ENCODE results near the gene CTRB2. TPM values are rescaled to one million over a fixed set of nuclear protein-coding genes. Genes with fewer than 3 reads are reported as not detected.
"Not testable (repeated sequence)": the region's sequence is repeated elsewhere in the genome, so short reads cannot be mapped to it uniquely, and the experiment has no call there.

CTRB2 gene
- total RNA-seq, 2 experiments from 2014 or later = not detected

DNA sequence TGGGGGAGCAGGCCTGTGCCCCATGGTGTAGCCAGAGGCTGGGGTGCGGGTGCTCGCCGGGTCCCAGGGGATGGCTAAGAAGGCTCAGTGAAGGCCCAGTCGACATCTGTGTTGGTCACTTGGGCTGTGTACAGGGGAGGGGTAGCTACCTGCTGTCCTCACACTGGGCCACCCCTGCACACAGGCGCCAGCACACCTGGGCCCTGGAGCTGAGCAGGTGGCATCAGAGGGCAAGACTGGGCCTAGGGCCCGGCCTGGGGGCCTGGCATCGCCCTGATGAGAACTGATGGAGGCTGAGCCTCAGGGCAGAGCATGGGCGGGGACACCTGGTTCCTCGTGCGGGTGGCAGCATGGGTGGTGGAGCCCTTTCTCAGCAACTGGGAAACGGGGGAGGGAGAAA is 870 bp upstream of the CTRB2 start:
- BruUV-seq (replicated peaks) = no TSS peak
- no peak overlapping the region for H2AFZ ChIP-seq (ENCODE audit: low read length)
- H3K36me3 ChIP-seq (ENCODE audit: insufficient read depth, low read length) = no peaks in the 10 kb centered on the region
- H3K4me1 ChIP-seq (ENCODE audit: insufficient read depth, low read length, poor library complexity, severe bottlenecking) = no peaks in the 10 kb centered on the region
- no peaks in the 10 kb centered on the region for H3K9me2 ChIP-seq (ENCODE audit: insufficient read depth, low read length)
- no peak overlapping the region for H3K27ac ChIP-seq (ENCODE audit: low read depth, low read length, poor library complexity, severe bottlenecking)
- no peaks in the 10 kb centered on the region for H3K79me2 ChIP-seq (ENCODE audit: insufficient read depth, low read depth, low read length)
- no peaks in the 10 kb centered on the region for H4K20me1 ChIP-seq (ENCODE audit: insufficient read depth, low read length)
- CTCF ChIA-PET (ENCODE audit: unreplicated experiment) = no interaction called here
- intact Hi-C loops (cut with micrococcal nuclease; ENCODE audit: unreplicated experiment) = no loop called here
- POLR2A ChIA-PET = no interaction called here
- DNase-seq (ENCODE audit: low spot score) = no peak
- H3K9me3 ChIP-seq (ENCODE audit: low read length) = no peaks in the 10 kb centered on the region
- no peak for TF ChIP-seq EZH2phosphoT487 (IDR thresholded peaks at IDR 0.05; ENCODE audit: borderline replicate concordance, low read depth, low read length)
- no peak for TF ChIP-seq CTCF (conservative IDR thresholded peaks at IDR 0.05; ENCODE audit: low read length)
- H3K4me3 ChIP-seq (ENCODE audit: low read depth, low read length, poor library complexity, severe bottlenecking) = no peak overlapping the region
- no peak overlapping the region for H3K4me2 ChIP-seq (ENCODE audit: low read length)

- H4K20me1 ChIP-seq (ENCODE audit: insufficient read depth, low read length); H3K4me2 ChIP-seq (ENCODE audit: low read length); H3K9me3 ChIP-seq (ENCODE audit: low read length); intact Hi-C loops (cut with micrococcal nuclease; ENCODE audit: unreplicated experiment); H3K4me1 ChIP-seq (ENCODE audit: insufficient read depth, low read length, poor library complexity, severe bottlenecking); H2AFZ ChIP-seq (ENCODE audit: low read length); H3K36me3 ChIP-seq (ENCODE audit: insufficient read depth, low read length); H3K4me3 ChIP-seq (ENCODE audit: low read depth, low read length, poor library complexity, severe bottlenecking); H3K79me2 ChIP-seq (ENCODE audit: insufficient read depth, low read depth, low read length); H3K27ac ChIP-seq (ENCODE audit: low read depth, low read length, poor library complexity, severe bottlenecking); BruUV-seq (replicated peaks); H3K9me2 ChIP-seq (ENCODE audit: insufficient read depth, low read length); DNase-seq (ENCODE audit: low spot score): not testable (repeated sequence)
- CTCF ChIA-PET (ENCODE audit: unreplicated experiment) = interaction anchor here (0.6 kb wide), 1 partner anchor 543 kb away, joined by 4 read pairs; no protein-coding TSS in a partner anchor
- POLR2A ChIA-PET = interaction anchor here (0.6 kb wide), 1 partner anchor 569 kb away, joined by 3 read pairs; no protein-coding TSS in a partner anchor
Observed at GRCh38 chr16:75205961-75206748, 806 bp downstream of the CTRB2 start.

DNA sequence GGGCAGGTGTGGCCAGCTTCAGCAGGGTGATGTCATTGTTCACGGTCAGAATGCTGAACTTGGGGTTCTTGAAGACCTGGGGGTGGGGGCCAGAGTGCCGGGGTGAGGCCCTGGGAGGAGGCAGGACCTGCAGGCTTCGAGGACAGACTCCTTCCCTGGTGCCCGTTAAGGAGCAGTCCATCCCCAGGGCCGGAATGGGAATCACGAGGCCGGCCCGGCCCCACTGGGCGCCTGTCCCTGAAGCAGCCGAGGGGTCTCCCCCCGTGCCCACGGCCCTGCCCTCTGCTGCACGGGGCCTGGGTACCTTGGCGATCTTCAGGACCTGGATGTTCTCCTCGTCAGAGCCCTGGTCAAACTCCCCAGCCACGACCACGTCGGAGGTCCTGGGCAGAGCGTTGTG is 1.5 kb downstream of the CTRB2 start:
- H2AFZ ChIP-seq (ENCODE audit: low read length); DNase-seq (ENCODE audit: low spot score); H3K36me3 ChIP-seq (ENCODE audit: insufficient read depth, low read length); H3K9me3 ChIP-seq (ENCODE audit: low read length); H3K4me2 ChIP-seq (ENCODE audit: low read length); H4K20me1 ChIP-seq (ENCODE audit: insufficient read depth, low read length); H3K79me2 ChIP-seq (ENCODE audit: insufficient read depth, low read depth, low read length); POLR2A ChIA-PET; CTCF ChIA-PET (ENCODE audit: unreplicated experiment); BruUV-seq (replicated peaks); H3K4me1 ChIP-seq (ENCODE audit: insufficient read depth, low read length, poor library complexity, severe bottlenecking); H3K4me3 ChIP-seq (ENCODE audit: low read depth, low read length, poor library complexity, severe bottlenecking); H3K27ac ChIP-seq (ENCODE audit: low read depth, low read length, poor library complexity, severe bottlenecking); H3K9me2 ChIP-seq (ENCODE audit: insufficient read depth, low read length); intact Hi-C loops (cut with micrococcal nuclease; ENCODE audit: unreplicated experiment): not testable (repeated sequence)

DNA sequence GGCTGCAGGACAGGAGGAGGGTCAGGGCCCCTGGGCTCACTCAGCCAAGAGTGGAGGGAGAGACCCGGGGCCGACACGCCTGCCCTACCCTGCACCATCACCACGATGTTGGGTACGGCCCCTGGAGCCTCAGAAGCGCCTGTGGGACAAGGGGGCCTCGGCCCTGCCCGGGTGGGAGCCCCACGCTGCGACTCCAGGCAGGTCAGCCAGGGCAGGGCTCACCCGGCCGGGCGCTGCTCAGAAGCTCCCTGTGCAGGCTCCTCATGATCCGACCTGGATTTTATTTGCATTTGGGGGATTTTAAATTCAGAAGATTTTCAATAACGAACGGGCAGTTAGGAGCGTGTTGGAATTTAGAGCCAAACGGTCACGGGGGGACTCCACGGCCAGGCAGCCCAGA is 2.1 kb downstream of the CTRB2 start:
- H3K79me2 ChIP-seq (ENCODE audit: insufficient read depth, low read depth, low read length); BruUV-seq (replicated peaks); H3K27ac ChIP-seq (ENCODE audit: low read depth, low read length, poor library complexity, severe bottlenecking); H2AFZ ChIP-seq (ENCODE audit: low read length); POLR2A ChIA-PET; H3K4me2 ChIP-seq (ENCODE audit: low read length); CTCF ChIA-PET (ENCODE audit: unreplicated experiment); H3K4me3 ChIP-seq (ENCODE audit: low read depth, low read length, poor library complexity, severe bottlenecking); H3K9me3 ChIP-seq (ENCODE audit: low read length); H3K4me1 ChIP-seq (ENCODE audit: insufficient read depth, low read length, poor library complexity, severe bottlenecking); intact Hi-C loops (cut with micrococcal nuclease; ENCODE audit: unreplicated experiment); H3K36me3 ChIP-seq (ENCODE audit: insufficient read depth, low read length); DNase-seq (ENCODE audit: low spot score); H3K9me2 ChIP-seq (ENCODE audit: insufficient read depth, low read length); H4K20me1 ChIP-seq (ENCODE audit: insufficient read depth, low read length): not testable (repeated sequence)
